Measurements from ENCODE around the gene ART1. TPM values are rescaled to one million over a fixed set of nuclear protein-coding genes. Genes with fewer than 3 reads are reported as not detected.

ART1 gene
- total RNA-seq, 1 donor: not detected

GRCh38 chr11:3635641-3636375 is 9.1 kb upstream of the ART1 start:
- Histone ChIP-seq H3K4me2 (ENCODE audit: insufficient read depth, low read length) (no peak overlapping the region), H4K20me1 (ENCODE audit: insufficient read depth, low read length) (no peaks in the 10 kb centered on the region), H3K79me2 (ENCODE audit: insufficient read depth, low read length) (no peaks in the 10 kb centered on the region), H3K36me3 (ENCODE audit: insufficient read depth, low read length) (no peaks in the 10 kb centered on the region), H3K9me3 (ENCODE audit: low read depth, low read length) (no peaks in the 10 kb centered on the region), H3K27me3 (ENCODE audit: insufficient read depth, low read length) (peaks cover 10% of the 10 kb centered on the region), H3K27ac (ENCODE audit: low read depth, low read length) (no peak overlapping the region), H3K4me1 (ENCODE audit: insufficient read depth, low read length) (no peaks in the 10 kb centered on the region), H3K4me3 (ENCODE audit: insufficient read depth, low read length) (no peak overlapping the region), H2AFZ (ENCODE audit: low read length) (no peak overlapping the region)
- TF ChIP-seq, protein P1, sequence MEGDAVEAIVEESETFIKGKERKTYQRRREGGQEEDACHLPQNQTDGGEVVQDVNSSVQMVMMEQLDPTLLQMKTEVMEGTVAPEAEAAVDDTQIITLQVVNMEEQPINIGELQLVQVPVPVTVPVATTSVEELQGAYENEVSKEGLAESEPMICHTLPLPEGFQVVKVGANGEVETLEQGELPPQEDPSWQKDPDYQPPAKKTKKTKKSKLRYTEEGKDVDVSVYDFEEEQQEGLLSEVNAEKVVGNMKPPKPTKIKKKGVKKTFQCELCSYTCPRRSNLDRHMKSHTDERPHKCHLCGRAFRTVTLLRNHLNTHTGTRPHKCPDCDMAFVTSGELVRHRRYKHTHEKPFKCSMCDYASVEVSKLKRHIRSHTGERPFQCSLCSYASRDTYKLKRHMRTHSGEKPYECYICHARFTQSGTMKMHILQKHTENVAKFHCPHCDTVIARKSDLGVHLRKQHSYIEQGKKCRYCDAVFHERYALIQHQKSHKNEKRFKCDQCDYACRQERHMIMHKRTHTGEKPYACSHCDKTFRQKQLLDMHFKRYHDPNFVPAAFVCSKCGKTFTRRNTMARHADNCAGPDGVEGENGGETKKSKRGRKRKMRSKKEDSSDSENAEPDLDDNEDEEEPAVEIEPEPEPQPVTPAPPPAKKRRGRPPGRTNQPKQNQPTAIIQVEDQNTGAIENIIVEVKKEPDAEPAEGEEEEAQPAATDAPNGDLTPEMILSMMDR (IDR thresholded peaks at IDR 0.05; ENCODE audit: extremely low read depth, low read depth, low read length): no peak
- peak; percentile 66 for DNase-seq (ENCODE audit: insufficient read length, low spot score, missing footprints)

- Histone ChIP-seq H4K20me1 (ENCODE audit: insufficient read depth, low read length) (no peaks in the 10 kb centered on the region), H3K9me3 (ENCODE audit: low read depth, low read length) (no peaks in the 10 kb centered on the region), H3K79me2 (ENCODE audit: insufficient read depth, low read length) (no peaks in the 10 kb centered on the region), H3K4me3 (ENCODE audit: insufficient read depth, low read length) (no peak overlapping the region), H3K27me3 (ENCODE audit: insufficient read depth, low read length) (peaks cover 18% of the 10 kb centered on the region), H3K4me1 (ENCODE audit: insufficient read depth, low read length) (peaks cover 1% of the 10 kb centered on the region), H3K27ac (ENCODE audit: low read depth, low read length) (no peak overlapping the region), H3K36me3 (ENCODE audit: insufficient read depth, low read length) (no peaks in the 10 kb centered on the region), H2AFZ (ENCODE audit: low read length) (no peak overlapping the region), H3K4me2 (ENCODE audit: insufficient read depth, low read length) (no peak overlapping the region)
- TF ChIP-seq, protein P1 (IDR thresholded peaks at IDR 0.05; ENCODE audit: extremely low read depth, low read depth, low read length): no peak
- DNase-seq (ENCODE audit: insufficient read length, low spot score, missing footprints): peak; percentile 10
Observed at GRCh38 chr11:3637201-3637600, 7.7 kb upstream of the ART1 start.

- TF ChIP-seq, protein P1 (IDR thresholded peaks at IDR 0.05; ENCODE audit: extremely low read depth, low read depth, low read length): no peak
- H2AFZ ChIP-seq (ENCODE audit: low read length): no peak overlapping the region
- H4K20me1 ChIP-seq (ENCODE audit: insufficient read depth, low read length): no peaks in the 10 kb centered on the region
- no peaks in the 10 kb centered on the region for H3K36me3 ChIP-seq (ENCODE audit: insufficient read depth, low read length)
- peaks cover 8% of the 10 kb centered on the region for H3K4me1 ChIP-seq (ENCODE audit: insufficient read depth, low read length)
- DNase-seq (ENCODE audit: insufficient read length, low spot score, missing footprints): peak; percentile 30
- no peak overlapping the region for H3K4me2 ChIP-seq (ENCODE audit: insufficient read depth, low read length)
- H3K27ac ChIP-seq (ENCODE audit: low read depth, low read length): no peak overlapping the region
- peaks cover 32% of the 10 kb centered on the region for H3K27me3 ChIP-seq (ENCODE audit: insufficient read depth, low read length)
- H3K79me2 ChIP-seq (ENCODE audit: insufficient read depth, low read length): no peaks in the 10 kb centered on the region
- no peaks in the 10 kb centered on the region for H3K9me3 ChIP-seq (ENCODE audit: low read depth, low read length)
- H3K4me3 ChIP-seq (ENCODE audit: insufficient read depth, low read length): no peak overlapping the region
Observed at GRCh38 chr11:3638513-3638912, 6.4 kb upstream of the ART1 start.

DNA sequence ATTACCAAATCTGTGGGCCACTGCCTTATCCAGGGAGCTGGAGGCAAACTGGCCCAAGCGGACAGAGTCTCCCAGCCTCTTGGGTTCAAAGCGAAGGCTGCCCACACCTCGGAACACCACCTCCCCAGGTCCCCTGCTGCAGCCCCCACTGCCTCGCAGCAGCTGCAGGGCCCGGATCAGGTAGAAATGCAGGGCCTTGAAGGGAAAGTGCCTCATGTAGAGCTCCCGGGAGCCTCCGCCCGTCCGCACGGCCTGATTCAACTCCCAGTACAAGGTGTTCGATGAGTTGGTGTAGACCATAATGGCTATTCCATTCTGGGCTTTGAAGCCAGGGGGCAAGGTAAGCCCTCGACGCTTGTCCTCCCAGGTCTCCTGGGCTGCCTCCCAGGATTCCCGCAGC is 5.1 kb upstream of the ART1 start:
- no peaks in the 10 kb centered on the region for H3K9me3 ChIP-seq (ENCODE audit: low read depth, low read length)
- no peak overlapping the region for H3K4me3 ChIP-seq (ENCODE audit: insufficient read depth, low read length)
- H3K27ac ChIP-seq (ENCODE audit: low read depth, low read length): no peak overlapping the region
- H3K79me2 ChIP-seq (ENCODE audit: insufficient read depth, low read length): no peaks in the 10 kb centered on the region
- H3K4me2 ChIP-seq (ENCODE audit: insufficient read depth, low read length): no peak overlapping the region
- TF ChIP-seq, protein P1 (IDR thresholded peaks at IDR 0.05; ENCODE audit: extremely low read depth, low read depth, low read length): no peak
- peaks cover 8% of the 10 kb centered on the region for H3K4me1 ChIP-seq (ENCODE audit: insufficient read depth, low read length)
- H2AFZ ChIP-seq (ENCODE audit: low read length): no peak overlapping the region
- no peaks in the 10 kb centered on the region for H3K36me3 ChIP-seq (ENCODE audit: insufficient read depth, low read length)
- peaks cover 31% of the 10 kb centered on the region for H3K27me3 ChIP-seq (ENCODE audit: insufficient read depth, low read length)
- H4K20me1 ChIP-seq (ENCODE audit: insufficient read depth, low read length): no peaks in the 10 kb centered on the region
- DNase-seq (ENCODE audit: insufficient read length, low spot score, missing footprints): no peak

Data from osteoblast (primary cell).